Measurements from ENCODE around the gene ICOSLG. TPM values are rescaled to one million over a fixed set of nuclear protein-coding genes. Genes with fewer than 3 reads are reported as not detected.
"Not testable (repeated sequence)": the region's sequence is repeated elsewhere in the genome, so short reads cannot be mapped to it uniquely, and the experiment has no call there.

ICOSLG gene
- total RNA-seq, 1 experiment from 2014 or later, result not detected

- no peak for DNase-seq (ENCODE audit: low spot score)
- in situ Hi-C loops (cut with HindIII; ENCODE audit: low sequenced_read_pairs), result no loop called here
Measured at GRCh38 chr21:44267655-44268142, 27.0 kb upstream of the ICOSLG start.

GRCh38 chr21:44265734-44266270 is 25.1 kb upstream of the ICOSLG start:
- in situ Hi-C loops (cut with HindIII; ENCODE audit: low sequenced_read_pairs), result no loop called here
- no peak for DNase-seq (ENCODE audit: low spot score)

- DNase-seq (ENCODE audit: low spot score), result no peak
- in situ Hi-C loops (cut with HindIII; ENCODE audit: low sequenced_read_pairs), result no loop called here
Measured at GRCh38 chr21:44263768-44264167, 23.0 kb upstream of the ICOSLG start.

GRCh38 chr21:44263221-44263760 is 22.5 kb upstream of the ICOSLG start:
- DNase-seq (ENCODE audit: low spot score), result no peak
- in situ Hi-C loops (cut with HindIII; ENCODE audit: low sequenced_read_pairs), result no loop called here

- DNase-seq (ENCODE audit: low spot score), result no peak
- in situ Hi-C loops (cut with HindIII; ENCODE audit: low sequenced_read_pairs), result no loop called here
Measured at GRCh38 chr21:44262338-44263056, 21.8 kb upstream of the ICOSLG start.

- no peak for DNase-seq (ENCODE audit: low spot score)
- in situ Hi-C loops (cut with HindIII; ENCODE audit: low sequenced_read_pairs), result no loop called here
Measured at GRCh38 chr21:44261675-44262295, 21.0 kb upstream of the ICOSLG start, which contains the start of gene DNMT3L. Gene DNMT3L (minus strand): TSS chr21:44261897. CDS start chr21:44261259, 638 bp downstream.

- in situ Hi-C loops (cut with HindIII; ENCODE audit: low sequenced_read_pairs), result no loop called here
Measured at GRCh38 chr21:44260791-44261631, 20.3 kb upstream of the ICOSLG start.

GRCh38 chr21:44260066-44260465 is 19.3 kb upstream of the ICOSLG start:
- no peak for DNase-seq (ENCODE audit: low spot score)
- in situ Hi-C loops (cut with HindIII; ENCODE audit: low sequenced_read_pairs), result no loop called here

More at GRCh38 chr21:44260791-44261631, 20.3 kb upstream of the ICOSLG start:
- DNase-seq (ENCODE audit: low spot score), result no peak

- no peak for DNase-seq (ENCODE audit: low spot score)
- in situ Hi-C loops (cut with HindIII; ENCODE audit: low sequenced_read_pairs), result no loop called here
Measured at GRCh38 chr21:44259082-44259705, 18.5 kb upstream of the ICOSLG start.

GRCh38 chr21:44258056-44258725 is 17.4 kb upstream of the ICOSLG start:
- in situ Hi-C loops (cut with HindIII; ENCODE audit: low sequenced_read_pairs), result no loop called here
- no peak for DNase-seq (ENCODE audit: low spot score)

- in situ Hi-C loops (cut with HindIII; ENCODE audit: low sequenced_read_pairs), result no loop called here
- no peak for DNase-seq (ENCODE audit: low spot score)
Measured at GRCh38 chr21:44255511-44255981, 14.8 kb upstream of the ICOSLG start.

GRCh38 chr21:44253832-44254710 is 13.3 kb upstream of the ICOSLG start:
- in situ Hi-C loops (cut with HindIII; ENCODE audit: low sequenced_read_pairs), result no loop called here
- DNase-seq (ENCODE audit: low spot score), result no peak

GRCh38 chr21:44249204-44250037 is 8.7 kb upstream of the ICOSLG start:
- DNase-seq (ENCODE audit: low spot score); in situ Hi-C loops (cut with HindIII; ENCODE audit: low sequenced_read_pairs): not testable (repeated sequence)

GRCh38 chr21:44247904-44248303 is 7.2 kb upstream of the ICOSLG start:
- DNase-seq (ENCODE audit: low spot score); in situ Hi-C loops (cut with HindIII; ENCODE audit: low sequenced_read_pairs): not testable (repeated sequence)

GRCh38 chr21:44243980-44244379 is 3.2 kb upstream of the ICOSLG start:
- in situ Hi-C loops (cut with HindIII; ENCODE audit: low sequenced_read_pairs); DNase-seq (ENCODE audit: low spot score): not testable (repeated sequence)

GRCh38 chr21:44241281-44241680 is 538 bp upstream of the ICOSLG start:
- in situ Hi-C loops (cut with HindIII; ENCODE audit: low sequenced_read_pairs); DNase-seq (ENCODE audit: low spot score): not testable (repeated sequence)
